Esophagus squamous epithelium (tissue), 4 donors: ENCODE results near the gene PAPOLA.

Experiments
- POLR2A ChIP-seq, 4 donors: fragments of 450-650 bp; IDR thresholded peaks; one replicate each; pipeline ENCODE4 v1.6.1; 2017; ENCODE audit warnings: antibody characterized with exemption in 4 of 4, mild to moderate bottlenecking in 4 of 4, moderate library complexity in 3 of 4
- TF ChIP-seq, protein P1 (sequence below), 6 experiments: fragments of 450-650 bp in 4 of 6; fragments of 200-600 bp in 2 of 6; sonication (generic) in 2 of 6; IDR thresholded peaks; one replicate each; pipeline ENCODE4 v1.5.1; 2016 to 2019; ENCODE audit warnings: antibody characterized with exemption in 6 of 6, mild to moderate bottlenecking in 4 of 6, moderate library complexity in 4 of 6

DNA sequence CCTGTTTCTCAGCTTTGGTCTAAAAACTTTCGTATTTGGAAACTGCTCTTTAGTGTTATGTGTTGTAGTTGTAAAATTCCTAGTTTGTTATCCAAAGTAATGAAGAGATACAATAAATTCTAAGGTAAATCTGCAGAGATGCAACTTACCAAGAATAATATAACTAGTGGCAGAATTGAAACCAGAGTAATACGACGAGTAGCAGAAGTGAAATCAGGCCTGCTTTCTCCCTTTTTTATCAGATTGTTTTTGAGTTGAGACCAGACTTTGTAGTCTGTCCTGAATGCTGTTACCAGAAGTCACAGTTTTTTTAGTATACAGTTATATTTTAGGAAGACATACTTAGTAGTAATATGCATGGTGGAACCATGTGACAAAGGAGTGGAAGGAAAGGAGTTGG lies 12.5 kb downstream of the PAPOLA start:
- TF ChIP-seq, protein P1, sequence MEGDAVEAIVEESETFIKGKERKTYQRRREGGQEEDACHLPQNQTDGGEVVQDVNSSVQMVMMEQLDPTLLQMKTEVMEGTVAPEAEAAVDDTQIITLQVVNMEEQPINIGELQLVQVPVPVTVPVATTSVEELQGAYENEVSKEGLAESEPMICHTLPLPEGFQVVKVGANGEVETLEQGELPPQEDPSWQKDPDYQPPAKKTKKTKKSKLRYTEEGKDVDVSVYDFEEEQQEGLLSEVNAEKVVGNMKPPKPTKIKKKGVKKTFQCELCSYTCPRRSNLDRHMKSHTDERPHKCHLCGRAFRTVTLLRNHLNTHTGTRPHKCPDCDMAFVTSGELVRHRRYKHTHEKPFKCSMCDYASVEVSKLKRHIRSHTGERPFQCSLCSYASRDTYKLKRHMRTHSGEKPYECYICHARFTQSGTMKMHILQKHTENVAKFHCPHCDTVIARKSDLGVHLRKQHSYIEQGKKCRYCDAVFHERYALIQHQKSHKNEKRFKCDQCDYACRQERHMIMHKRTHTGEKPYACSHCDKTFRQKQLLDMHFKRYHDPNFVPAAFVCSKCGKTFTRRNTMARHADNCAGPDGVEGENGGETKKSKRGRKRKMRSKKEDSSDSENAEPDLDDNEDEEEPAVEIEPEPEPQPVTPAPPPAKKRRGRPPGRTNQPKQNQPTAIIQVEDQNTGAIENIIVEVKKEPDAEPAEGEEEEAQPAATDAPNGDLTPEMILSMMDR (IDR thresholded peaks at IDR 0.05), result no peak
- no peak for TF ChIP-seq POLR2A (IDR thresholded peaks at IDR 0.05)
